GM11168 (cell line): ENCODE data around the gene ZNF516.

Experiments
- in situ Hi-C: fragments of 300-500 bp; cut with MboI; formaldehyde crosslinking; loops from one replicate; pipeline ENCODE4 v1.12.0; 2022; ENCODE audit warnings: low sequenced_read_pairs; ENCODE audit not compliant: unreplicated experiment

ZNF516 gene

DNA sequence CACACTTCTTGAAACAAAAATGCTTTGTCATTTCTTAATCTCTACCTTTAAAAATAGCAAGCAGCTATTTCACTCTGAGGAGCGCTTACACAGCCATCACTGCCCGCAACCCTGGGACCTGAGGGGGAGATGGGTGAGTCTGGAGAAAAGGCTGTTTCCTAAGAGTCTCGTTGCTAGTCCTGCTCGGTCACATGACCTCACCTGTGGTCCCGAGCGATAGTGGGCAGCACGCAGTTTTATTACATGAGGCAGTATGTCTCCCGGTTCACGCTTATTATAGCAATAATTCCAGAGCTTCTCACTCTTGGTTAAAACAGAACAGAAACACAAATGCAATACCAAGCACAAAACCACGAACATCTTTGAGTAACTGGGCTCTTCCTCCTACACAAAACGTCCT is 105.3 kb downstream of the ZNF516 start:
- in situ Hi-C loops, result no loop called here

DNA sequence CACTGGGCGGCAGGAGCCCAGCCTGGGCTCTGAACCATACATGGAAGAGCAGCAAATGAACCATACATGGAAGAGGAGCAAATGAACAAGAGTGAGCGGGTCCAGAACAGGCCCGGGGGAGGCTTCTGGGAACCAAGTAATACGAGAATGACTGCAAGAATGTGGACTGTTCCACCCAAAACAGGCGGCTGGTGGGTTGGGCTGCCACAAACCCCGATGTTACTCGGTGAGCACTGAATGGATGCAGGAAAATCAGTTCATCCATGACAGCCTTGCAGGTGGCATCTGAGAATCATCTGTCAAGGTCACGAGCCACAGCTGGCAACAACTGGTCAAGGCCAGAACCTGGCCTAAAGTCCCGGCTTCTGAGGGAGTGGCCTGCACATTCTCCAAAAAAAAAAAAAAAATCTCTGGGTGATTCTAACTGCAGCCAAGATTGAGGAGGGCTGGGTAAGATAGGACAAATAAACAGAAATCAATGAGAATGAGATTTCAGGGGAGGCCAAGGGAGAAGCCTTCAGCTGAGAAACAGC is 106.1 kb downstream of the ZNF516 start:
- in situ Hi-C loops, result no loop called here

DNA sequence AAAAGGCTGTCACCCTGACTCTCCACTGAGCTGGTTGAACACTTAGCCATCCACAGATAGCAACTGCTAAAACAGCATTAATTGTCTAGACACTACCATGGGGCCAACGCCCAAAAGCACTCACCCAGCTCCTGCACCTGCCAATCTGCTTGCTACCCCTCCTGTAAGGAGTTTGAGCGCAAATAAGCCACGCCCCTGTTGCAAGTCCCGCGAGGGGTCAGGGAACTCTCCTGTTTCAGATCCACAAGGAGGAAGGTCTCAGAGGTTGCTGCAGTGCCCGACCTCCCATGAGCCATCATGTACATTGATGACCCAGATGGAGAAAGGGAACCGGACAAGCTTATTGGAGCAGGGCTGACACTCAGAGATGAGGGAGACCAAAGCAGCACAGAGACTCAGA is 106.8 kb downstream of the ZNF516 start:
- in situ Hi-C loops, result no loop called here

DNA sequence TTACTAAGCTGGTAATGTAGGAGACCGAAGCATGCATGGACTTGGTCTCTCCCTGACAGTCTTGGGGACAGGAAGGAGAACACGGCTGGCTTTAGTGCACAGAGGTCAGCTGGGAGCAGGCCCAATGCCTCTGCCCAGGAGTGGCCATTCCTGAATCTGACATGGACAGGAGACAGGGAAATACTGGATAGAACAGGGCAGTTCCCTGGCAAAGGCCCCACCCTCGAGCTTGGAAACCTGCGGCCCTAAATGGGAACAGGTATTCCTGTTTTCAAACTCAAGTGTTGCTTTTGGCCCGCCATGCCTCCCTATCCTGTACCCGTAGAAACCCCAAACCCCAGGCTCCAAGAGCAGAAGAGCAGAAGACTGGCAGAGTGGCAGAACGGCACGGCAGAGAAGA is 107.4 kb downstream of the ZNF516 start:
- in situ Hi-C loops, result no loop called here

DNA sequence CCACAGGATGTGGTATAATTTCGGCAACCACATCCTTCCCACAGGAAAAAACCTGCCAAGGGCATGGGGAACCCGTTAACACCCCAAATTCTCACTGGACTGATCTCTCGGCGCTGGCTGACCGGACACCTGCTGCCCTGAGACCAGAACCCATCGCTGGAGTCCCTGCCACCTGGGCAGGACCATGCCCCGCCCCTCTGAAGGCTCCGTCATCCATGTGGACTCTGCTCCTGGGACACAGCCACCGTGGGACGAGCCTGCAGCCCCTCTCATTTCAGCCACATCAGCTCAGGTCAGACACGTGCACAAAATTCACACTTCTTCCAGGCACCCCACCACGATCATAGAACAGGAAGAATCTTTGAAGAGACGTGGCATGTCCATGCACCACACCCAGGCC is 108.2 kb downstream of the ZNF516 start:
- in situ Hi-C loops, result no loop called here

DNA sequence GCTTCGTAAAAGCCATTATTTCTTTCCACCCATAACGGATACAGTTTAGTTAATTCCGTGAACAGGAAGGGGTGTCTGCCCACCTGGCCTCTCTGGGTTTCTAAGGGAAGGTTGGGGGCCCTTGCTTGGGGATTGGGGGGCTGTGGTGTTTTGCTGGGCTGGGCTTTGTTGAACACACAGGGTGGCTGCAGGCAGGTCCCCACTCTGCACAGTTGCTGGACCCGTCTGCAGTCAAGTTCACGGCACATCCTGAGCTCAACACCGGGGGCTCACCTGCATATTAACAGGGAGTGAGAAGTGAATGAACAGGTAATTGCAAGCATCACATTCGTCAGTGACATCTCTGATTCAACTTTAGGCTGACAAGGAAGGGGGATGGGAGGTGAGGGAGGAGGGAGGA is 109.0 kb downstream of the ZNF516 start:
- in situ Hi-C loops, result no loop called here

DNA sequence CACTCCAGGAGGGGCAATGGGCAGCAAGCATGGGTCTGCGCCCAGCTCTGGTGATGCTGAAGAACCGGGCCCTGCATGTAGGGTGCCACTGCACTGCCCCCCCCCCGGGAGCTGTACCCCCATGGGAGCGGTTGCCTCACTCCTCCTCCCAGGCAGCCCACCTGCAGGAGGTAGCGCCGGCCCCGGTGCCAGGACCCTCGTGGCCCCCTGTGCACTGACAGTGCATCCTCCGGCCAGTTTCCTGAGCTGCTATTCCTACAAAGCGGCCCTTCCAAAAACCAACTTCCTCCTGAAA is 109.4 kb downstream of the ZNF516 start:
- in situ Hi-C loops, result no loop called here

DNA sequence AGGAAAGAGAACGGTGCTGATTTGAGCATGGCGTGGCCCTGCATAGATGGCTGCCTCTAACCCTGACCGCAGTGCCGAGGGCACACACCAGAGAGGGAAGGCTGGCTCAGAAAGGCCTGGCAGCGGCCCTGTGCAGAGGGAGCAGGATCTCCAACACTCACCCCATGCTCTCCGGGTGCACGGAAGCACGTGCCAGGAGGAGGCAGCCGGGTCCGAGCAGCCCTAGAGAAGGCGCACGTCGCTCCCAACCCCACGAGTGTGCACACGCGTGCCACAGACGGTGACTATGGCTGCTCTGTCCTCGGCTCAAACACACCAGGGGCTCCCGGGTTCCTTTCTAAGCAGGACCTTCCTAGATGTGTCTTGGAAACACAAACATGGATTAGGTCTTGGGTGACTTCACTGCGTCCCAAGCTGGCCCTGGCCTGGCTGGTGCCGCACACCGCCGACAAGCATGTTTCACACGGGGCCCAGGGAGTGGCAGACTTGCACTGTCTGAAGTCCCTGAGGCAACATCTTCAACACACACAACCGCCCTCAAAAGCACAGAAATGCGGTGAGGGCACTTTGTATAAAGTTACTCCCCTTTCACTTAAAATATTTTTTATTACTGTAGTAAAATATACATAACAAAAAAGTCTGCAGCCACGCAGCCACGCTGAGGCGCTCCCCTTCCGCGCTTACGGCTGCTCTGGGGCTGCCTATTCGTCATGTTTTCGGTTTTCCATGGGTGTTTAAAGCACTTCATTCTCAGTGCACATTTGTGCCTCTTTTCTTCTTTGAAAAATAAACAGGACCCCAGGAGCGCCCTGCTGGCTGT is 110.0 kb downstream of the ZNF516 start:
- in situ Hi-C loops, result no loop called here

DNA sequence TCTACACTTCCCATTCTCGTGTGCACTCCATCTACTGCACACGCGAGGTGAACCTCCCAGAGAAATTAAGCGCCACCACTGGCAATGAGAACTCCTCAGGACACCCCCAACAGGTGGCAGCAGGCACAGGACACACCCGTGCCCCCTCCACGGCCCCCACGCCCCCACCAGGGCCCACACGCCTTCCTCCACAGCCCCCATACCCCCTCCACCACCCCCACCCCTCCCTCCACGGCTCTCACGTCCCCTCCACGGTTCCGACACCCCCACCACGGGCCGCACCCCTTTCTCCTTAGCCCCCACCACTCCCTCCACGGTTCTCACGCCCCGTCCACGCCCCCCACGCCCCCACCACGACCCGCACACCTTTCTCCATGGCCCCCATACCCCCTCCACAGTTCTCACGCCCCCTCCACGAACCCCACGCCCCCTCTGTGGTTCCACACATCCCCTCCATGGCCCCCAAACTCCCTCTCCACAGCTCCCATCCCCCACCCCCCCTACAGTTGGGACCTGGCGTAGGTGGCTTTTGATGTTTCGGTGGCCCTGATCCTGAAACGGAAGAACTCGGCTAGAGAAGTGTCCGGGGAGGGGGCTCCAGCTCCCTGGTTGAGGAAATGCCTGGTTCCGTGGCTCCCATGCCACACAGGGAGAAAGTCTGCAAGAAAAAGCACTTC is 110.8 kb downstream of the ZNF516 start:
- in situ Hi-C loops, result no loop called here

DNA sequence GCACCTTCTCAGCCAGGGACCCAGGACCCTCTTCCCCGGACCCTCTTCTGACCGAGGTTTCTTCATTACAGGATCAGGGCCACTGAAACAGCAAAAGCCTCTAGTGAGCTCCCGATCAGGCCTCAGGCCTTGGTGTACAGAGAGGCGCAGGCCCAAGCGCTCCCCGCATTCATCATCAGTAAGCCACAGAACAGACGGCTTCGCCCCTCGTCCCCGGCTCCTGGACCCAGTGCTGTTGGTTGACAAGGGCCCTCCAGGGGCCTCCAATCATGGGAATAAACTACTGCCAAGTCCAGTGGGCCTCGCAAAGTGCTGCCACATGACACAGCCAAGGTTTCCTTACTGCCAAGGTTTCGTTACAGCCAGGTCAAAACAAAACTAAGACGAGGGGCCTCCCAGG is 111.4 kb downstream of the ZNF516 start:
- in situ Hi-C loops, result no loop called here

DNA sequence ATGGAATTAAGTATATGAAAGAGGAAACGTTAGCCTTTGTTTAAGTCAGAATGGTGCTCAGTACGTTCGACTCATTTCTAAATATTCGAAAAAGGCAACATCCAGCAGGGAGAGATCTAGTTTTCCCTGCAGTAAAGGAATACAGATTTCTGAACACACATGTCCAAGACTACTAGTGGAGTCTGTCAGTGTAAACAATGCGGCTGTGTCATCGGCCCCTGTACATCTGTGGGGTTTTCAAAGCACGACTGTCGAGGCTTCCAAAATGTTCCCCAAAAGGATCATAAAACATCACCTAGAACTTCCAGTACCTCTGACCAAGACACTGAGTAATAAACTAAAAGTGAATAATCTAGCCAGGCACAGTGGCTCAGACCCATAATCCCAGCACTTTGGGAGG is 112.8 kb downstream of the ZNF516 start:
- in situ Hi-C loops, result no loop called here

DNA sequence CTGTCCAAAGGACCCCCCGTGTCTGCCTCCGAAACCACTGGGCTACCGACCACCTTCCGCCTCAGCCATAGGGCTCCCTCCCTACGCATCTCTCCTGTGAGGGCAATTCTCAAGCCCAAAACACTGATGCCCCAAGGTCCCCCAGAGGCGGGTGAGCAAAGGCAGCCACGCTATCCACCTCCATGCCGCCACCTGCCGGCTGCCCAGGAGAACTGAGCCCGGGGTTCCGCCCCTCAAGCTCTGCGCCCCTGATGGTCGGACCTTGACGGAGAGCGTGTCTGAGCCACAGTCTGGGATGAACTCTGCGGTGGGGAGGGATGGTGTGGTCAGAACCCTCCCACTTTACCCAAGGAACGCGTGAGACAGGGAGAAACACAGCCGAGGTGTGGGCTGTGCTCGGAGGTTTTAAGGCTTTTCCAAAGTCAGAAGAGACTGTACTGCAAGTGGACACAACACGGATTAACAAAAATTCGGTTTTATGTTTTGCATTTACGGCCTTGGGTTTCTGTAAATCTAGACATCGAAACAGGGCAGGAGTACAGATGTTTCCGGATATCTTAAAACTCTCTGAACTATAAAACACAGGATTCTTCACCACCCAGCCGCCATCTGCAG is 114.1 kb downstream of the ZNF516 start:
- in situ Hi-C loops, result no loop called here

DNA sequence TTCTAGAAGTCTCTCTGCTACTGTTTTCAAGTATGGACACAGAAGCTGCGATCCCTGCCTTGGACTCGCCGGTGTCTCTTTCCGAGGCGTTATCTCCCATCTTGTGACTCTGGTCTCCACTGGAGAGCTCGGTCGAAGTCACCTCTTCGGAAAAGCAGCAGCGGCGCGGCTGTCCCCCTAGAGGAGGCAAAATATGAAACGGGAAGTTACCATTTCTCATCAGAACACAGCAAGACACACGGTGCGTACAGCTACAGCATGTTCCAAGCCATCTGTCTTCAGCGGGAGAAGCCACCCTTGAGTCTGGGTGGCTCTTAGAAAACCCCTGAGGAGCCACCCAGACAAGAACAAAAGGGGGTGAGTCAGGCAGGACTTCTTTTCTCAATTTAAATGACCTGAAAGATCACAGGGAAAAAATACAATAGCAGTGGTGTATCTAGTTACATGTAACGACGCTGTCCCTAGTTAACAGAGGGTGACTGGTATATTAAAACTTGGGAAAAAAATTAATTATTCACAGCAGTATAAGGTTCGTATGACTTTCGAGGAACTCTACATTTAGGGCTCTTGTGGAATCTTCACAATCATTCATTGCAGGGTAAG is 114.8 kb downstream of the ZNF516 start:
- in situ Hi-C loops, result no loop called here

DNA sequence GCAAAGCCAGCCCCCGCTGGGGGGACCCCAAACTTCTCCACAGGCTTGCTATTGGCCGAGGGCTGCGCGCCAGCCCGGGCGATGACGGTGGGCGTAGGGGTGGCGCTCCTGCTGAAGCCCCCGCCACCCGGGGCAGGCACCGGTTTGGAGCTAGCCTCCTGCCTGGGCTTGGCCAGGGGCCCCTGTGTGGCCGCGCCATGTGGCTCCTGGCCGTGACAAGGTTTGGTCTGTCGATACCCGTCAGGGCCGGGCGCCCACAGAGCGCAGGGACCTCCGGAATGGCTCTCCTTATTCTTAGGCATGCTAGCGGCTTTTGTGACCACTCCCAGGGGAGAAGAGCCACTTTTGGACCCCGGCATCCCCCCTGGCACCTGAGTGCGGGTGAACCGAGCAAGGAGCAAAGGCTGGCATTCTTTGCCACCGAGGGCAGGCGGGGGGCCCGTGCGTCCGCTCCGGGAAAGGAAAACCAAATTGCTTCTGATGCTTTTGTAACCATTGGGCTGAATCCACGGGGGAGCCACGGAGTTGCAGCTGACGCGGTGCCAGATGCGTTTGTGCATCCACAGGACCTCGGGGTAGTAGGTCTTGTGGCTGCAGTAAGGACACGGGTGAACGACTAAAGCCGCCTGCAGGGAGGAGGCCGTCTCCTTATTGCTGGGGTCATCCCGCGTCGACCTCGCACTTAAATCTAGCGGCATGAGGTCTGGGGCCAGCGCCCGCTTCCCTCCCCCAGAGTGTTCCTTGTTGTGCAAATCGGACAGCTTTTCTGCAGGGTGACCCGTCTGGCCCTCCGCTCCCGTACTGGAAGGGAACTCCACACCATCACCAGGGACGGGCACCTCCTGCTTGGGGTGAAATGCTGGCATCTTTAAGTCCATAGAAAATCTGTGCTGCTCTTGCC is 115.6 kb downstream of the ZNF516 start:
- in situ Hi-C loops, result no loop called here

DNA sequence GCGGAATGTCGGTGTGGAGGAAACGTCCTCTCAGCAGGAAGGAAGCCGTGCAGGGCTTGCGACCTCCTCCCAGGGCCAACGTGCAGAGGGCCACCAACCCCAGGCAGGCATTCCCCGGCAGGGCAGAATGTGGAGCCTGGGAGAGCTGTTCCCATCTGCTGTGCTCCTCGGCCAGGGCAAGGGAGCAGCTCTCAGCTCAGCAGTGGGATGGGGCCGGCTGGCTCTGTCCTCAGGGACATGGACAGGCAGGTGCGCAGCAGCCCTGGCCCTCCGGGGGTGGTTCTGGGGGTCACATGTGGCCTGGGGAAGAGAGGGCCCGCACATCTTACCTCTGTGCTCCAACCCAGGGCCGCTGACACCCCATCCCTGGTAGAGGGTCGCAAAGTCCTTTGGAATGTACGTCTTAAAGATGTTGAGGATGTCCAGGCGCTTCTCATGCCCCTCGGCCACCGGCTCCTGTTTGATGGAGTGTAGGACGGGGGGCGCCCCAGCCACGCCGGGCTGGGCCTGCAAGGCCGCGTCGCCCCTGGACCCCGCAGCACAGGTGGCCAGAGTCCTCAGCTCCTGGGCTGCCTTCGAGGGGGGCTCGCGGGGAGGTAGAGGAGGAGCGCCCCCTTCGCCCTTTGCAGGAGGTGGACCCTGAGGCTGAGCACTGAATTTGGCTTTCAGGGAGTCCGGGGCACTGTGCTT is 116.4 kb downstream of the ZNF516 start:
- in situ Hi-C loops, result no loop called here

DNA sequence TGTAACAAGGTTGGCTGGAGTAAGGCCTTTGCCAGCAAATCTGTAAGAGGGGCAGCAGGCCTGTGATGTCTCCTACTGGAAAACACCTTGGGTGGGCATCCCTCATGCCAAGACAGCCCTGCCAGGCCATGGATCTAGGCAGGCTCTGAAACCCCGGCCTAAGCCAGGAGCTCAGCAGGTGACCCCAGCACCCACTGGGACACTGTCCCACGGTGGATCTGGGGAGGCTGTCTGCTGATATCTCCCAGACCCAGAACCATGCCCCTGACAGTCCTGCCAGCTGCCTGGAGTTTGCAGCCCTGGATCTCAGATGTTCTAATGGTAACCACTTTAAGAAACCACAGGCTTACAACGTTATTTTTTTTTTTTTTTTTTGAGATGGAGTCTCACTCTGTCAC is 117.7 kb downstream of the ZNF516 start:
- in situ Hi-C loops, result no loop called here

DNA sequence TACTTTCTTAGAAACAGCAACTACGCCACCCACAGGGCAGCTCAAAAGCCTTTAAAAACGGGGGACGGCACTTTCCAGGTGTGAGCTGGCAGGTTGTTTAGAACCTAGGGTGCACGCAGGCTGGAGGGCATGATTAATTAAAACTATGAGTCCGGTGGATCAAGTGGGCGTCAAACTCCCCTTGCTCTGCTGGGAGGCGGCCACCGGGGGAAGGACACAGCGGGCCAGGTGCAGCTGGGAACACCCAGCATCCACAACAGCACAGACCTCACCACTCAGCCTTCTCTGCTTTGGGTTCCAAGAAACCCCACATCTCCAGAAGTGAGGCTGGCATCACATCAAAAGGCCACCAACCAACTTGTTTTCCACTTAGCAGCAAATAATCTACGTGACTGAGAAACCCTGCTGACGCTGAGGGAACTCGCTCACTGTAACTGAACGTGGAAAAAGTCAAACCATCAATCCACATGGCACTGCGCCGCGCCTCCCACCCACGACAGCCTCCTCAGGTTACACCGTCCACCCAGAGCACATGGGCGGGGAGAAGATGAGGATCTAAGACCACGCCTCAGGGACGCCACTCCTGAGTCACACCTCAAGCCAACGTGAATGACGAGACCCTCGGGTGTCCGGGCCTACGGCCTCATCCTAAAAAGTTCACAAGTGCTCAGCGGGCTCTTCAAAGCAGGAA is 118.2 kb downstream of the ZNF516 start:
- in situ Hi-C loops, result no loop called here

DNA sequence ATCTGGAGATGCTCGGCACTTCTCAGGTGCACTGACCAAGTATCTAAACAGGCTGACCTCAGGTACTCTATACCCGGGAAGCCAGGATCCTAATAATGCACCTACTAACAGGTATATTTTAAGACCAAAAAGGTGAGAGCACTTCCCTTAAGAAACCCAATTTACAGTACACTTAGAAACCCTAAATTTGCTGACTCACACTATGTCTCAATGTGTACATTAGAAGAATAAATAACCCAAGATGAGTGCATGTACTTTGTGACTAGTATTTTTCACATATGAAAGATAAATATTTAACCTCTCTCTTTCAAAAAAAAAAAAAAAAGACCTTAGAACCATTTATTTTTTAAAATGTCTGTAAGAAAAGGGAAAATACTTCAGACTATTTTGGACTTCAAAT is 118.8 kb downstream of the ZNF516 start:
- in situ Hi-C loops, result no loop called here
